ENCODE measurements around the gene CRYBG2. TPM values are rescaled to one million over a fixed set of nuclear protein-coding genes. Genes with fewer than 3 reads are reported as not detected.

CRYBG2 gene
- total and polyA plus RNA-seq, 2 of the 13 experiments (the other 11 are each of a cell fraction or from before 2014, with no cell fraction given) = 1.3 to 2.9 TPM

- TF ChIP-seq ZNF260 (CRISPR knock-in tag; IDR thresholded peaks at IDR 0.05; ENCODE audit: borderline replicate concordance, low read depth) (no peak), SNAI1 (CRISPR knock-in tag; IDR thresholded peaks at IDR 0.05; ENCODE audit: borderline replicate concordance) (0 out of 2 replicates have a peak, but pooled peaks have one; percentile 45), MXD3 (CRISPR knock-in tag; IDR thresholded peaks at IDR 0.05) (peak; percentile 64; the same call in 1 of the 2 replicates), ZNF776 (CRISPR knock-in tag; IDR thresholded peaks at IDR 0.05) (peak; percentile 56; the same call in 1 of the 2 replicates), ZC3H13 (CRISPR knock-in tag; IDR thresholded peaks at IDR 0.05) (no peak), ASH2L (IDR thresholded peaks at IDR 0.05; ENCODE audit: insufficient read length, low read depth, low read length) (peak; percentile 56), MTA1 (CRISPR knock-in tag; IDR thresholded peaks at IDR 0.05; ENCODE audit: borderline replicate concordance) (peak; percentile 75; the same call in 1 of the 2 replicates), ZNF224 (CRISPR knock-in tag; IDR thresholded peaks at IDR 0.05) (no peak), TGIF2 (CRISPR knock-in tag; IDR thresholded peaks at IDR 0.05) (peak; percentile 71; the same call in 1 of the 2 replicates), THAP11 (CRISPR knock-in tag; IDR thresholded peaks at IDR 0.05) (peak; percentile 63), MBNL3 (CRISPR knock-in tag; conservative IDR thresholded peaks at IDR 0.05) (no peak), DR1 (CRISPR knock-in tag; IDR thresholded peaks at IDR 0.05) (0 out of 2 replicates have a peak, but pooled peaks have one; percentile 40), DPF2 (CRISPR knock-in tag; IDR thresholded peaks at IDR 0.05; ENCODE audit: borderline replicate concordance, low read depth) (no peak), SNRNP70 (IDR thresholded peaks at IDR 0.05; ENCODE audit: low read depth, low read length) (no peak), TEAD2 (CRISPR knock-in tag; IDR thresholded peaks at IDR 0.05) (no peak), MAFG (CRISPR knock-in tag; IDR thresholded peaks at IDR 0.05) (no peak), CENPBD1 (CRISPR knock-in tag; IDR thresholded peaks at IDR 0.05; ENCODE audit: borderline replicate concordance, low read depth) (no peak)
- TF ChIP-seq, protein P1, sequence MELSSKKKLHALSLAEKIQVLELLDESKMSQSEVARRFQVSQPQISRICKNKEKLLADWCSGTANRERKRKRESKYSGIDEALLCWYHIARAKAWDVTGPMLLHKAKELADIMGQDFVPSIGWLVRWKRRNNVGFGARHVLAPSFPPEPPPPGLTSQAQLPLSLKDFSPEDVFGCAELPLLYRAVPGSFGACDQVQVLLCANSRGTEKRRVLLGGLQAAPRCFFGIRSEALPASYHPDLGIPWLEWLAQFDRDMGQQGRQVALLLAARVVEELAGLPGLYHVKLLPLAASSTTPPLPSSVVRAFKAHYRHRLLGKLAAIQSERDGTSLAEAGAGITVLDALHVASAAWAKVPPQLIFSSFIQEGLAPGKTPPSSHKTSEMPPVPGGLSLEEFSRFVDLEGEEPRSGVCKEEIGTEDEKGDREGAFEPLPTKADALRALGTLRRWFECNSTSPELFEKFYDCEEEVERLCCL (CRISPR knock-in tag; IDR thresholded peaks at IDR 0.05; ENCODE audit: borderline replicate concordance) = no peak
- TF ChIP-seq, protein P2, sequence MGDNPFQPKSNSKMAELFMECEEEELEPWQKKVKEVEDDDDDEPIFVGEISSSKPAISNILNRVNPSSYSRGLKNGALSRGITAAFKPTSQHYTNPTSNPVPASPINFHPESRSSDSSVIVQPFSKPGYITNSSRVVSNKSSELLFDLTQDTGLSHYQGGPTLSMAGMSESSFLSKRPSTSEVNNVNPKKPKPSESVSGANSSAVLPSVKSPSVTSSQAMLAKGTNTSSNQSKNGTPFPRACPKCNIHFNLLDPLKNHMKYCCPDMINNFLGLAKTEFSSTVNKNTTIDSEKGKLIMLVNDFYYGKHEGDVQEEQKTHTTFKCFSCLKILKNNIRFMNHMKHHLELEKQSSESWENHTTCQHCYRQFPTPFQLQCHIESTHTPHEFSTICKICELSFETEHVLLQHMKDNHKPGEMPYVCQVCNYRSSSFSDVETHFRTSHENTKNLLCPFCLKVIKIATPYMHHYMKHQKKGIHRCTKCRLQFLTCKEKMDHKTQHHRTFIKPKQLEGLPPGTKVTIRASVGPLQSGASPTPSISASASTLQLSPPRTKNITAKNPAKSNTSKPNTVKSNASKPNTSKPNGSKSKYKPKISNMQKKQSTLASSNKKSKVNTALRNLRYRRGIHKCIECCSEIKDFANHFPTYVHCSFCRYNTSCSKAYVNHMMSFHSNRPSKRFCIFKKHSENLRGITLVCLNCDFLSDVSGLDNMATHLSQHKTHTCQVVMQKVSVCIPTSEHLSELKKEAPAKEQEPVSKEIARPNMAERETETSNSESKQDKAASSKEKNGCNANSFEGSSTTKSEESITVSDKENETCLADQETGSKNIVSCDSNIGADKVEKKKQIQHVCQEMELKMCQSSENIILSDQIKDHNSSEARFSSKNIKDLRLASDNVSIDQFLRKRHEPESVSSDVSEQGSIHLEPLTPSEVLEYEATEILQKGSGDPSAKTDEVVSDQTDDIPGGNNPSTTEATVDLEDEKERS (CRISPR knock-in tag; IDR thresholded peaks at IDR 0.05) = no peak
- TF ChIP-seq, protein P3, sequence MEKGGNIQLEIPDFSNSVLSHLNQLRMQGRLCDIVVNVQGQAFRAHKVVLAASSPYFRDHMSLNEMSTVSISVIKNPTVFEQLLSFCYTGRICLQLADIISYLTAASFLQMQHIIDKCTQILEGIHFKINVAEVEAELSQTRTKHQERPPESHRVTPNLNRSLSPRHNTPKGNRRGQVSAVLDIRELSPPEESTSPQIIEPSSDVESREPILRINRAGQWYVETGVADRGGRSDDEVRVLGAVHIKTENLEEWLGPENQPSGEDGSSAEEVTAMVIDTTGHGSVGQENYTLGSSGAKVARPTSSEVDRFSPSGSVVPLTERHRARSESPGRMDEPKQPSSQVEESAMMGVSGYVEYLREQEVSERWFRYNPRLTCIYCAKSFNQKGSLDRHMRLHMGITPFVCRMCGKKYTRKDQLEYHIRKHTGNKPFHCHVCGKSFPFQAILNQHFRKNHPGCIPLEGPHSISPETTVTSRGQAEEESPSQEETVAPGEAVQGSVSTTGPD (CRISPR knock-in tag; IDR thresholded peaks at IDR 0.05) = no peak
Measured at GRCh38 chr1:26306290-26307229, 47.4 kb downstream of the CRYBG2 start, which contains the start of gene UBXN11 (continued).
